Transverse colon (tissue), 4 donors: Measurements from ENCODE around the gene BRCA2. TPM values are rescaled to one million over a fixed set of nuclear protein-coding genes. Genes with fewer than 3 reads are reported as not detected.
A peak's percentile ranks its signal among the peaks of the same experiment; 100 is the strongest.

Experiments
- DNase-seq: peaks from one replicate; pipeline ENCODE4 v3.0.0-alpha.2; 2019
- H3K27ac ChIP-seq, 4 donors: fragments of 200-600 bp; sonication (generic); 2 replicates each; pipeline ENCODE4 v1.5.1; 2016 to 2018; ENCODE audit warnings: inconsistent platforms in 4 of 4
- H3K27me3 ChIP-seq: fragments of 200-600 bp; sonication (generic); 2 replicates; pipeline ENCODE4 v1.5.1; 2017; ENCODE audit warnings: inconsistent platforms
- H3K36me3 ChIP-seq, 4 donors: fragments of 200-600 bp; sonication (generic); 2 replicates each; pipeline ENCODE4 v1.5.1; 2017 to 2019; ENCODE audit warnings: inconsistent platforms in 4 of 4
- H3K4me1 ChIP-seq, 4 donors: fragments of 200-600 bp; sonication (generic); 2 replicates each; pipeline ENCODE4 v1.5.1; 2017 to 2020; ENCODE audit warnings: inconsistent platforms in 4 of 4
- H3K4me3 ChIP-seq, 4 donors: fragments of 200-600 bp; sonication (generic); 1 replicate in 1 of 4; 2 replicates in 3 of 4; pipeline versions ENCODE4 v1.5.1 to v1.6.1; 2017 to 2019; ENCODE audit warnings: inconsistent platforms in 4 of 4
- H3K9me3 ChIP-seq, 2 donors: fragments of 200-600 bp; sonication (generic); 2 replicates each; pipeline ENCODE4 v1.5.1; 2017 to 2019; ENCODE audit warnings: inconsistent platforms in 2 of 2
- EP300 ChIP-seq: sonication (generic); formaldehyde crosslinking; IDR thresholded peaks from one replicate; pipeline ENCODE4 v1.6.1; 2017; ENCODE audit warnings: antibody characterized with exemption, low read depth
- POLR2A ChIP-seq: fragments of 450-650 bp; IDR thresholded peaks from one replicate; pipeline ENCODE4 v1.6.1; 2016; ENCODE audit warnings: antibody characterized with exemption, mild to moderate bottlenecking, moderate library complexity
- POLR2AphosphoS5 ChIP-seq, 3 donors: sonication (generic); formaldehyde crosslinking; IDR thresholded peaks; one replicate each; pipeline ENCODE4 v1.6.1; 2016; ENCODE audit warnings: antibody characterized with exemption in 3 of 3
- WGBS, 2 donors: methylation state at CpG; one replicate each; pipeline ENCODE4 v1.1.5; 2018; ENCODE audit warnings: low coverage in 1 of 2; 5-methylcytosine and 5-hydroxymethylcytosine counted together
- in situ Hi-C, 4 donors: fragments of 200-750 bp; cut with MboI; loops; one replicate each; pipeline versions ENCODE4 v1.15.0 to v1.15.1; 2017; ENCODE audit warnings: low sequenced_read_pairs in 3 of 4, low pct_ligation_motif_present in 1 of 4, low pct_unique_long_range_greater_than_20kb in 1 of 4
- intact Hi-C: fragments of 100-400 bp; cut with DNase I; formaldehyde crosslinking; loops from one replicate; pipeline ENCODE4 v1.15.1; 2023; ENCODE audit warnings: low total_unique reads
- total RNA-seq, 4 donors: library from RNA; depleted of rRNA; stranded (reverse); fragments of >200 nt; gene quantifications; one replicate each; pipeline ENCODE4 v1.1.0, GENCODE V29; 2016
- TF ChIP-seq, protein P1 (sequence below), 5 experiments: fragments of 200-600 bp in 3 of 5; fragments of 450-650 bp in 2 of 5; sonication (generic) in 3 of 5; IDR thresholded peaks; 1 replicate in 2 of 5; 2 replicates in 3 of 5; pipeline ENCODE4 v1.5.1; 2016 to 2017; ENCODE audit warnings: antibody characterized with exemption in 5 of 5, inconsistent platforms in 3 of 5, mild to moderate bottlenecking in 2 of 5, moderate library complexity in 1 of 5

Gene BRCA2, protein sequence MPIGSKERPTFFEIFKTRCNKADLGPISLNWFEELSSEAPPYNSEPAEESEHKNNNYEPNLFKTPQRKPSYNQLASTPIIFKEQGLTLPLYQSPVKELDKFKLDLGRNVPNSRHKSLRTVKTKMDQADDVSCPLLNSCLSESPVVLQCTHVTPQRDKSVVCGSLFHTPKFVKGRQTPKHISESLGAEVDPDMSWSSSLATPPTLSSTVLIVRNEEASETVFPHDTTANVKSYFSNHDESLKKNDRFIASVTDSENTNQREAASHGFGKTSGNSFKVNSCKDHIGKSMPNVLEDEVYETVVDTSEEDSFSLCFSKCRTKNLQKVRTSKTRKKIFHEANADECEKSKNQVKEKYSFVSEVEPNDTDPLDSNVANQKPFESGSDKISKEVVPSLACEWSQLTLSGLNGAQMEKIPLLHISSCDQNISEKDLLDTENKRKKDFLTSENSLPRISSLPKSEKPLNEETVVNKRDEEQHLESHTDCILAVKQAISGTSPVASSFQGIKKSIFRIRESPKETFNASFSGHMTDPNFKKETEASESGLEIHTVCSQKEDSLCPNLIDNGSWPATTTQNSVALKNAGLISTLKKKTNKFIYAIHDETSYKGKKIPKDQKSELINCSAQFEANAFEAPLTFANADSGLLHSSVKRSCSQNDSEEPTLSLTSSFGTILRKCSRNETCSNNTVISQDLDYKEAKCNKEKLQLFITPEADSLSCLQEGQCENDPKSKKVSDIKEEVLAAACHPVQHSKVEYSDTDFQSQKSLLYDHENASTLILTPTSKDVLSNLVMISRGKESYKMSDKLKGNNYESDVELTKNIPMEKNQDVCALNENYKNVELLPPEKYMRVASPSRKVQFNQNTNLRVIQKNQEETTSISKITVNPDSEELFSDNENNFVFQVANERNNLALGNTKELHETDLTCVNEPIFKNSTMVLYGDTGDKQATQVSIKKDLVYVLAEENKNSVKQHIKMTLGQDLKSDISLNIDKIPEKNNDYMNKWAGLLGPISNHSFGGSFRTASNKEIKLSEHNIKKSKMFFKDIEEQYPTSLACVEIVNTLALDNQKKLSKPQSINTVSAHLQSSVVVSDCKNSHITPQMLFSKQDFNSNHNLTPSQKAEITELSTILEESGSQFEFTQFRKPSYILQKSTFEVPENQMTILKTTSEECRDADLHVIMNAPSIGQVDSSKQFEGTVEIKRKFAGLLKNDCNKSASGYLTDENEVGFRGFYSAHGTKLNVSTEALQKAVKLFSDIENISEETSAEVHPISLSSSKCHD (N-terminal part only)
- total RNA-seq = 1 to 10 TPM in 3 of 4 donors, not detected in 1; 1.6 to 4.8 (median 2.4) TPM

DNA sequence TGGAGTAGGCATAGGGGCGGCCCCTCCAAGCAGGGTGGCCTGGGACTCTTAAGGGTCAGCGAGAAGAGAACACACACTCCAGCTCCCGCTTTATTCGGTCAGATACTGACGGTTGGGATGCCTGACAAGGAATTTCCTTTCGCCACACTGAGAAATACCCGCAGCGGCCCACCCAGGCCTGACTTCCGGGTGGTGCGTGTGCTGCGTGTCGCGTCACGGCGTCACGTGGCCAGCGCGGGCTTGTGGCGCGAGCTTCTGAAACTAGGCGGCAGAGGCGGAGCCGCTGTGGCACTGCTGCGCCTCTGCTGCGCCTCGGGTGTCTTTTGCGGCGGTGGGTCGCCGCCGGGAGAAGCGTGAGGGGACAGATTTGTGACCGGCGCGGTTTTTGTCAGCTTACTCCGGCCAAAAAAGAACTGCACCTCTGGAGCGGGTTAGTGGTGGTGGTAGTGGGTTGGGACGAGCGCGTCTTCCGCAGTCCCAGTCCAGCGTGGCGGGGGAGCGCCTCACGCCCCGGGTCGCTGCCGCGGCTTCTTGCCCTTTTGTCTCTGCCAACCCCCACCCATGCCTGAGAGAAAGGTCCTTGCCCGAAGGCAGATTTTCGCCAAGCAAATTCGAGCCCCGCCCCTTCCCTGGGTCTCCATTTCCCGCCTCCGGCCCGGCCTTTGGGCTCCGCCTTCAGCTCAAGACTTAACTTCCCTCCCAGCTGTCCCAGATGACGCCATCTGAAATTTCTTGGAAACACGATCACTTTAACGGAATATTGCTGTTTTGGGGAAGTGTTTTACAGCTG, at the start of gene BRCA2, which contains the start of gene ZAR1L:
TSS of gene BRCA2 (plus strand) at position 271 of the 790 bp plus-strand sequence. CDS start 953 bp downstream, outside the sequence.
TSS of gene ZAR1L (minus strand) at position 126 of the 790 bp plus-strand sequence. CDS start 3,438 bp downstream, outside the sequence.
- 2% methylated on average over 59 of the region's 60 CpGs; no CpG with 5 or more reads in 1 of the 2 donors for WGBS, 2 donors
- in situ Hi-C loops = loop anchor here in 2 of 4 donors (25.0 kb wide), 2 partner anchors 303 to 403 kb away; no protein-coding TSS in a partner anchor
- H3K27ac ChIP-seq = peak within 1 kb of the TSS; percentile 88 to 95 (median 92)

DNA sequence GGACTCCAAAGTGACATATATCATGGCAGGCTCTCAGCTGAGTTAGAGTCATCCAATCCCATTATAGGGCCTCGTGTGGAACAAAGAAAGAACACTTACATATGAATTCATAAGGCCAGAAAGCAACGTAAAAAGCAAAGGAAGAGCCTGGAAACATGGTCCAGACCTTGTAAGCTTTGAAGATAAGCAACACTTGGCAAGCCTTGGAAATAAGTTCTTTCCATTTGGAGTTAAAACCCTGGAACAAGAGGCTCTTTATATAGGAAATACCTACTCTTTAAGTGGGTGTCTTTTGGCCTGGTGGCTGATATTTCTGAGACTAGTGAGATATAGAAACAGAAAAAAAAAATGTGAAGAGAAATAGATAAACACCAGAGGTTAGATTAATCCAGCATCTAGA, 49.6 kb upstream of the BRCA2 start:
- no peak for DNase-seq
- intact Hi-C loops = no loop called here
- Histone ChIP-seq H3K4me3 (no peak overlapping the region), H3K27me3 (no peaks in the 10 kb centered on the region), H3K4me1 (peaks cover 0 to 15% (median 0%) of the 10 kb centered on the region in 4 donors), H3K27ac (no peak overlapping the region), H3K9me3 (no peaks in the 10 kb centered on the region), H3K36me3 (peaks cover 0 to 22% (median 0%) of the 10 kb centered on the region in 4 donors)
- WGBS, 2 donors = 40 to 62% methylated on average over 2 of the region's 2 CpGs
- in situ Hi-C loops = no loop called here
- TF ChIP-seq, protein P1, sequence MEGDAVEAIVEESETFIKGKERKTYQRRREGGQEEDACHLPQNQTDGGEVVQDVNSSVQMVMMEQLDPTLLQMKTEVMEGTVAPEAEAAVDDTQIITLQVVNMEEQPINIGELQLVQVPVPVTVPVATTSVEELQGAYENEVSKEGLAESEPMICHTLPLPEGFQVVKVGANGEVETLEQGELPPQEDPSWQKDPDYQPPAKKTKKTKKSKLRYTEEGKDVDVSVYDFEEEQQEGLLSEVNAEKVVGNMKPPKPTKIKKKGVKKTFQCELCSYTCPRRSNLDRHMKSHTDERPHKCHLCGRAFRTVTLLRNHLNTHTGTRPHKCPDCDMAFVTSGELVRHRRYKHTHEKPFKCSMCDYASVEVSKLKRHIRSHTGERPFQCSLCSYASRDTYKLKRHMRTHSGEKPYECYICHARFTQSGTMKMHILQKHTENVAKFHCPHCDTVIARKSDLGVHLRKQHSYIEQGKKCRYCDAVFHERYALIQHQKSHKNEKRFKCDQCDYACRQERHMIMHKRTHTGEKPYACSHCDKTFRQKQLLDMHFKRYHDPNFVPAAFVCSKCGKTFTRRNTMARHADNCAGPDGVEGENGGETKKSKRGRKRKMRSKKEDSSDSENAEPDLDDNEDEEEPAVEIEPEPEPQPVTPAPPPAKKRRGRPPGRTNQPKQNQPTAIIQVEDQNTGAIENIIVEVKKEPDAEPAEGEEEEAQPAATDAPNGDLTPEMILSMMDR (IDR thresholded peaks at IDR 0.05) = no peak
- TF ChIP-seq EP300 (no peak), POLR2AphosphoS5 (IDR thresholded peaks at IDR 0.05) (no peak), POLR2A (no peak)

More for the DNA sequence above, at the start of gene BRCA2, which contains the start of gene ZAR1L:
- TF ChIP-seq, protein P1 (IDR thresholded peaks at IDR 0.05) = no peak
- TF ChIP-seq POLR2AphosphoS5 (IDR thresholded peaks at IDR 0.05) = peak; percentile 79 to 90 (median 86)
- TF ChIP-seq POLR2A = peak; percentile 79
- TF ChIP-seq EP300 = no peak
- peaks cover 3 to 13% (median 8%) of the 10 kb centered on the region in 4 donors for H3K4me1 ChIP-seq
- peak; percentile 91 for DNase-seq
- peak within 1 kb of the TSS; percentile 63 to 86 (median 78) for H3K4me3 ChIP-seq
- H3K27me3 ChIP-seq = no peaks in the 10 kb centered on the region
- intact Hi-C loops = no loop called here
- no peaks in the 10 kb centered on the region for H3K9me3 ChIP-seq
- H3K36me3 ChIP-seq = no peaks in the 10 kb centered on the region

DNA sequence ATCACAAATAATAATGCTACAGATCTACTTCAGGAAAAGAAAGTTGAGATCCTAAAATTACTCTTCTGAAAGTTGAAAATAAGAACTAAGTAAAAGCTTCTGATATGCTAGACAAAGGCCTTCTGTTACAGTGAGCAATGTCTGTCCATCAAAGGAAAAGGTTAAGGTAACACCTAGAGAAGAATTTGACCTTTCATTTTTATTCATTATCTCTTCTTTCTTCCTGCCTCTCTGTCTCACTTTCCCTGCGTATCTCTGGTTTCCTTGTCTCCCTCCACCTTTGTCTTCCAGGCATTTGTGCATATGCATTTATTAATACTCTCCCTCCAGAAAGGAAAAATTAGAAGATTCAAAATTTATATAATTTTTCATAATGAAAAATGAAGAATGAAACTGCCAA, 49.2 kb upstream of the BRCA2 start:
- intact Hi-C loops (no loop called here), in situ Hi-C loops (no loop called here)
- no peak overlapping the region for H3K4me3 ChIP-seq
- H3K27me3 ChIP-seq = no peaks in the 10 kb centered on the region
- TF ChIP-seq POLR2A (no peak), POLR2AphosphoS5 (IDR thresholded peaks at IDR 0.05) (no peak), EP300 (no peak)
- TF ChIP-seq, protein P1 (IDR thresholded peaks at IDR 0.05) = no peak
- WGBS, 2 donors = 82 to 91% methylated on average over 1 of the region's 1 CpG
- H3K27ac ChIP-seq = no peak overlapping the region
- no peak for DNase-seq
- no peaks in the 10 kb centered on the region for H3K9me3 ChIP-seq
- H3K4me1 ChIP-seq = peaks cover 0 to 11% (median 0%) of the 10 kb centered on the region in 4 donors
- peaks cover 0 to 22% (median 0%) of the 10 kb centered on the region in 4 donors for H3K36me3 ChIP-seq
